T-helper 2 cell treated with Interferon-gamma antibody and Interleukin-4, amounts not matched to agents 100 ng/mL and 5 ng/mL, for 36 hours (primary cell): ENCODE data around the gene INTS11. TPM values are rescaled to one million over a fixed set of nuclear protein-coding genes. Genes with fewer than 3 reads are reported as not detected.

Experiments used
- intact Hi-C: fragments of 100-400 bp; cut with micrococcal nuclease; formaldehyde crosslinking; loops from one replicate; pipeline ENCODE4 v1.15.1; 2023
- total RNA-seq: library from RNA; stranded (reverse); gene quantifications from 2 replicates; pipeline ENCODE4 v1.2.3, GENCODE V29; 2022

Gene INTS11
- total RNA-seq, 1 donor from 2014 or later, result 116 TPM

- intact Hi-C loops, result loop anchor here (1.0 to 2.0 kb wide), 3 partner anchors 36 to 157 kb away; partner anchors contain the start of genes B3GALT6, C1orf159, PUSL1 and SDF4
Observed at GRCh38 chr1:1273209-1273511, 51.3 kb downstream of the INTS11 start.

GRCh38 chr1:1272341-1273208, 51.9 kb downstream of the INTS11 start:
- intact Hi-C loops, result loop anchor here (1.0 to 2.0 kb wide), 3 partner anchors 36 to 156 kb away; partner anchors contain the start of genes B3GALT6, C1orf159, PUSL1 and SDF4

GRCh38 chr1:1270813-1271212, 53.6 kb downstream of the INTS11 start:
- intact Hi-C loops, result no loop called here

GRCh38 chr1:1268284-1268682, 56.2 kb downstream of the INTS11 start:
- intact Hi-C loops, result no loop called here

GRCh38 chr1:1267488-1268283, 56.8 kb downstream of the INTS11 start:
- intact Hi-C loops, result no loop called here

GRCh38 chr1:1264868-1265272, 59.6 kb downstream of the INTS11 start:
- intact Hi-C loops, result no loop called here

- intact Hi-C loops, result no loop called here
Observed at GRCh38 chr1:1264026-1264425, 60.4 kb downstream of the INTS11 start.

- intact Hi-C loops, result no loop called here
Observed at GRCh38 chr1:1262758-1263157, 61.7 kb downstream of the INTS11 start.

- intact Hi-C loops, result no loop called here
Observed at GRCh38 chr1:1262071-1262470, 62.4 kb downstream of the INTS11 start.

Other genes with a start within 250 kb of the INTS11 start
- 16.3 and 16.8 TPM in 2 replicates for gene C1orf159, start 208.6 kb downstream of the INTS11 start, total RNA-seq
- gene TTLL10, start 150.8 kb downstream of the INTS11 start, total RNA-seq, result 0.30 and 0.89 TPM in 2 replicates
- 26.8 and 29.8 TPM in 2 replicates for gene TNFRSF18, start 118.1 kb downstream of the INTS11 start, total RNA-seq
- 46.0 and 47.8 TPM in 2 replicates for gene TNFRSF4, start 110.5 kb downstream of the INTS11 start, total RNA-seq
- gene SDF4, start 92.7 kb downstream of the INTS11 start, total RNA-seq, result 111 and 112 TPM in 2 replicates
- gene B3GALT6, start 92.4 kb downstream of the INTS11 start, total RNA-seq, result 27.1 and 27.5 TPM in 2 replicates
- 2.9 and 3.2 TPM in 2 replicates for gene C1QTNF12, start 77.9 kb downstream of the INTS11 start, total RNA-seq
- 76.0 and 80.4 TPM in 2 replicates for gene UBE2J2, start 50.8 kb downstream of the INTS11 start, total RNA-seq
- gene SCNN1D, start 44.2 kb downstream of the INTS11 start, total RNA-seq, result 3.6 and 4.6 TPM in 2 replicates
- gene ACAP3, start 16.7 kb downstream of the INTS11 start, total RNA-seq, result 66.6 and 67.7 TPM in 2 replicates
- 22.3 and 23.1 TPM in 2 replicates for gene PUSL1, start 16.1 kb downstream of the INTS11 start, total RNA-seq
- 20.0 and 20.7 TPM in 2 replicates for gene CPTP, start 142 bp upstream of the INTS11 start, total RNA-seq
- gene TAS1R3, start 6.6 kb upstream of the INTS11 start, total RNA-seq, result 1.0 and 1.2 TPM in 2 replicates
- gene DVL1, start 24.8 kb upstream of the INTS11 start, total RNA-seq, result 31.5 and 35.4 TPM in 2 replicates
- gene MXRA8, start 33.9 kb upstream of the INTS11 start, total RNA-seq, result 0.11 TPM in 2 replicates
- 110 and 112 TPM in 2 replicates for gene AURKAIP1, start 50.5 kb upstream of the INTS11 start, total RNA-seq
- 111 TPM in 2 replicates for gene CCNL2, start 74.7 kb upstream of the INTS11 start, total RNA-seq
- gene MRPL20, start 82.6 kb upstream of the INTS11 start, total RNA-seq, result 123 and 133 TPM in 2 replicates
- not detected in 2 replicates for gene ANKRD65, start 96.6 kb upstream of the INTS11 start, total RNA-seq
- 0.27 and 0.68 TPM in 2 replicates for gene VWA1, start 111.0 kb upstream of the INTS11 start, total RNA-seq
- 0.16 and 0.93 TPM in 2 replicates for gene ATAD3C, start 125.0 kb upstream of the INTS11 start, total RNA-seq
- 49.2 and 51.4 TPM in 2 replicates for gene ATAD3B, start 147.1 kb upstream of the INTS11 start, total RNA-seq
- gene ATAD3A, start 187.5 kb upstream of the INTS11 start, total RNA-seq, result 51.9 and 52.4 TPM in 2 replicates
- gene TMEM240, start 216.0 kb upstream of the INTS11 start, total RNA-seq, result 1.0 and 1.1 TPM in 2 replicates